GM12801 (cell line): ENCODE data around the gene BCL11B.

Experiments used
- CTCF ChIP-seq: IDR thresholded peaks from one replicate; pipeline ENCODE4 v1.5.1; 2011; ENCODE audit warnings: control low read depth; ENCODE audit not compliant: insufficient read length; ENCODE audit errors: extremely low read depth

Gene BCL11B

GRCh38 chr14:99242816-99243721 lies 28.9 kb downstream of the BCL11B start:
- no peak for TF ChIP-seq CTCF

GRCh38 chr14:99242238-99242637 lies 29.8 kb downstream of the BCL11B start:
- TF ChIP-seq CTCF: no peak

GRCh38 chr14:99241325-99242010 lies 30.5 kb downstream of the BCL11B start:
- no peak for TF ChIP-seq CTCF

GRCh38 chr14:99240627-99241324 lies 31.2 kb downstream of the BCL11B start:
- TF ChIP-seq CTCF: no peak

GRCh38 chr14:99239661-99240092 lies 32.3 kb downstream of the BCL11B start:
- no peak for TF ChIP-seq CTCF

GRCh38 chr14:99238216-99238615 lies 33.8 kb downstream of the BCL11B start:
- TF ChIP-seq CTCF: no peak

- no peak for TF ChIP-seq CTCF
Measured at GRCh38 chr14:99237288-99237687, 34.7 kb downstream of the BCL11B start.
